Hepatocyte (in vitro differentiated cells): ENCODE measurements around the gene CYB5R2. TPM values are rescaled to one million over a fixed set of nuclear protein-coding genes. Genes with fewer than 3 reads are reported as not detected.

Experiments
- DNase-seq: peaks from one replicate; pipeline ENCODE4 v3.0.0-alpha.2; 2016; ENCODE audit warnings: low spot score
- H2AFZ ChIP-seq: fragments of 200-600 bp; sonication (generic); 2 replicates; pipeline ENCODE4 v1.6.0; 2016; ENCODE audit warnings: antibody characterized with exemption, mild to moderate bottlenecking
- H3K27ac ChIP-seq: fragments of 200-600 bp; sonication (generic); 2 replicates; pipeline ENCODE4 v1.5.1; 2016; ENCODE audit warnings: mild to moderate bottlenecking
- H3K27me3 ChIP-seq: fragments of 200-600 bp; sonication (generic); 2 replicates; pipeline ENCODE4 v1.6.1; 2016
- H3K36me3 ChIP-seq: fragments of 200-600 bp; sonication (generic); replicated peaks from 2 replicates; pipeline ENCODE4 v1.5.1; 2016; ENCODE audit warnings: low read depth; ENCODE audit not compliant: insufficient read depth
- H3K4me1 ChIP-seq: fragments of 200-600 bp; sonication (generic); 2 replicates; pipeline ENCODE4 v1.5.1; 2016; ENCODE audit warnings: mild to moderate bottlenecking, moderate library complexity; ENCODE audit not compliant: insufficient read depth
- H3K4me2 ChIP-seq: fragments of 200-600 bp; sonication (generic); 2 replicates; pipeline ENCODE4 v1.6.0; 2016
- H3K4me3 ChIP-seq: fragments of 200-600 bp; sonication (generic); 2 replicates; pipeline ENCODE4 v1.5.1; 2016; ENCODE audit warnings: mild to moderate bottlenecking
- H3K79me2 ChIP-seq: fragments of 200-600 bp; sonication (generic); 2 replicates; pipeline ENCODE4 v1.6.0; 2017; ENCODE audit warnings: mild to moderate bottlenecking
- H3K9me2 ChIP-seq: fragments of 200-600 bp; sonication (generic); replicated peaks from 2 replicates; pipeline ENCODE4 v1.6.0; 2017; ENCODE audit warnings: mild to moderate bottlenecking; ENCODE audit not compliant: insufficient read depth
- H3K9me3 ChIP-seq: fragments of 200-600 bp; sonication (generic); 2 replicates; pipeline ENCODE4 v1.5.1; 2016; ENCODE audit warnings: low read depth, mild to moderate bottlenecking
- H4K20me1 ChIP-seq: fragments of 200-600 bp; sonication (generic); 2 replicates; pipeline ENCODE4 v1.6.0; 2016; ENCODE audit warnings: mild to moderate bottlenecking; ENCODE audit not compliant: insufficient read depth, poor library complexity, severe bottlenecking
- CTCF ChIP-seq: fragments of 200-600 bp; sonication (generic); IDR thresholded peaks from 2 replicates; pipeline ENCODE4 v1.5.1; 2016; ENCODE audit warnings: antibody characterized with exemption, mild to moderate bottlenecking; ENCODE audit not compliant: poor library complexity
- EZH2 ChIP-seq: fragments of 200-600 bp; sonication (generic); IDR thresholded peaks from 2 replicates; pipeline ENCODE4 v1.6.1; 2016; ENCODE audit warnings: antibody characterized with exemption, mild to moderate bottlenecking, borderline replicate concordance
- EZH2phosphoT487 ChIP-seq: fragments of 200-600 bp; sonication (generic); IDR thresholded peaks from one replicate; pipeline ENCODE4 v1.6.1; 2018; ENCODE audit warnings: antibody characterized with exemption, mild to moderate bottlenecking, low read depth, moderate library complexity; ENCODE audit not compliant: unreplicated experiment, severe bottlenecking
- WGBS: methylation state at CpG from one replicate; pipeline ENCODE4 v1.1.6; 2016; ENCODE audit warnings: low lambda C conversion rate; ENCODE audit errors: missing lambda C conversion rate; 5-methylcytosine and 5-hydroxymethylcytosine counted together
- polyA plus RNA-seq: library from polyadenylated mRNA; unstranded; fragments of >200 nt; fragmentation: Nextera tagmentation; extraction: Ambion mirVana; gene quantifications from 2 replicates; pipeline ENCODE4 v1.2.1, GENCODE V29; 2016
- total RNA-seq: library from RNA; depleted of rRNA; stranded (reverse); fragments of >200 nt; gene quantifications from 2 replicates; pipeline ENCODE4 v1.2.3, GENCODE V29; 2014

The CYB5R2 gene
- total and polyA plus RNA-seq, 2 experiments from 2014 or later = 19.9 to 38.5 TPM

- DNase-seq = no peak
- Histone ChIP-seq H3K27me3 (no peaks in the 10 kb centered on the region), H3K27ac (no peak overlapping the region), H3K9me2 (no peaks in the 10 kb centered on the region), H3K79me2 (peaks cover 46% of the 10 kb centered on the region), H4K20me1 (no peaks in the 10 kb centered on the region), H3K36me3 (no peaks in the 10 kb centered on the region), H3K4me1 (no peaks in the 10 kb centered on the region), H3K4me3 (no peak overlapping the region), H3K4me2 (no peak overlapping the region), H2AFZ (no peak overlapping the region), H3K9me3 (no peaks in the 10 kb centered on the region)
- 89% methylated on average over 3 of the region's 3 CpGs for WGBS
- TF ChIP-seq EZH2phosphoT487 (no peak), CTCF (no peak), EZH2 (no peak)
These were observed 54.0 kb downstream of the CYB5R2 start for GRCh38 chr11:7619322-7619721.

- Histone ChIP-seq H3K27ac (no peak overlapping the region), H3K36me3 (no peaks in the 10 kb centered on the region)
These were observed 56.3 kb downstream of the CYB5R2 start for GRCh38 chr11:7617032-7617431.

More at GRCh38 chr11:7617032-7617431, 56.3 kb downstream of the CYB5R2 start:
- WGBS = 96% methylated on average over 8 of the region's 8 CpGs
- Histone ChIP-seq H3K4me1 (peaks cover 18% of the 10 kb centered on the region), H3K27me3 (no peaks in the 10 kb centered on the region), H3K4me2 (no peak overlapping the region), H3K4me3 (no peak overlapping the region), H4K20me1 (no peaks in the 10 kb centered on the region), H2AFZ (no peak overlapping the region), H3K79me2 (peaks cover 52% of the 10 kb centered on the region), H3K9me3 (no peaks in the 10 kb centered on the region), H3K9me2 (no peaks in the 10 kb centered on the region)
- no peak for DNase-seq
- TF ChIP-seq EZH2 (no peak), EZH2phosphoT487 (no peak), CTCF (no peak)

Other genes with a start within 250 kb of the CYB5R2 start
- 9.3 and 11.4 TPM in 2 replicates for gene OLFML1, start 188.0 kb downstream of the CYB5R2 start, total RNA-seq
- gene OLFML1, start 188.0 kb downstream of the CYB5R2 start, polyA plus RNA-seq = 8.2 and 10.9 TPM in 2 replicates
- 55.8 and 58.6 TPM in 2 replicates for gene PPFIBP2, start 159.5 kb downstream of the CYB5R2 start, total RNA-seq
- gene PPFIBP2, start 159.5 kb downstream of the CYB5R2 start, polyA plus RNA-seq = 33.9 and 43.6 TPM in 2 replicates
- gene OVCH2, start 33.0 kb upstream of the CYB5R2 start, total RNA-seq = 0.12 and 0.63 TPM in 2 replicates
- 0.51 TPM in 1 of 2 replicates, not detected in the other for gene OVCH2, start 33.0 kb upstream of the CYB5R2 start, polyA plus RNA-seq
- 0.20 TPM in 1 of 2 replicates, not detected in the other for gene OR5P2, start 123.4 kb upstream of the CYB5R2 start, total RNA-seq
- 0.46 and 0.54 TPM in 2 replicates for gene OR5P2, start 123.4 kb upstream of the CYB5R2 start, polyA plus RNA-seq
- gene OR5P3, start 157.3 kb upstream of the CYB5R2 start, total RNA-seq = 0.77 TPM in 1 of 2 replicates, not detected in the other
- not detected in 2 replicates for gene OR5P3, start 157.3 kb upstream of the CYB5R2 start, polyA plus RNA-seq